ENCODE data around the gene ARID5A. TPM values are rescaled to one million over a fixed set of nuclear protein-coding genes. Genes with fewer than 3 reads are reported as not detected.

ARID5A gene
- total and polyA plus RNA-seq, 9 of the 15 experiments (the other 6 are each of a cell fraction or from before 2014, with no cell fraction given), result 0.14 to 12.5 (median 3.0) TPM

DNA sequence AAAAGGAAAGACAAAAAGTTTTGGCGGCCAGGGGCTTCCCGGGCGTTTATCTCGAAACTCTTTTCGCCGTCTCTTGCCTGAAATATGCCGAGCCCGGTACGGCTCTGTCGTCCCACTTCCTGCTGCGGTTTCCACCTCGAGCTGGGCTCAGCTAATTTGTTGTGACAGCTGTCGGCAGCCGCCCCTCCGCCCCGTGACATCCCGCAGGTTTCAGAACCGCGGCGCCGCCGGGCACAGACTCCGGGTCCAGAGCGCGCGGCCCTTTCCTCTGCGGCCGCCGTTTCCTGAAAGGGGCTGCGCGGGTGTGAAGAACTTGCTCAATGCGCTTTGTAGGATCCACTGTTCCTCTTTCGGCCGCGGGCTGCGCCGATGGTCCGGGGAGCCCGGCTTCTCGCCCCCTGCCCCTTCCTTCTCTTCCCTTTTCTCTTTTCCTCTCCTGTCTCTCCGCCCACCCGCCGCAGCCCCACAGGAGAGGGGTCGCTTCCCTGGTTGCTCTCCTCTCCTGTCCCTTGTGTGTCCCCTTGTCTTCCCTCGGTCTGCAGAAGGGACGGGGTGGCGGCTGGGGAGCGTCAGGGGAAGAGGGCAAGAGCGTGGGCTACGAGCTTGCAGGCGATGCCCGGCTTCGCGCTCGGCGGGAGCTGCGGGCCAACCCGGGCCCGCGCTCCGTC, 648 bp downstream of the ARID5A start (continued):
- TF ChIP-seq, protein P1, sequence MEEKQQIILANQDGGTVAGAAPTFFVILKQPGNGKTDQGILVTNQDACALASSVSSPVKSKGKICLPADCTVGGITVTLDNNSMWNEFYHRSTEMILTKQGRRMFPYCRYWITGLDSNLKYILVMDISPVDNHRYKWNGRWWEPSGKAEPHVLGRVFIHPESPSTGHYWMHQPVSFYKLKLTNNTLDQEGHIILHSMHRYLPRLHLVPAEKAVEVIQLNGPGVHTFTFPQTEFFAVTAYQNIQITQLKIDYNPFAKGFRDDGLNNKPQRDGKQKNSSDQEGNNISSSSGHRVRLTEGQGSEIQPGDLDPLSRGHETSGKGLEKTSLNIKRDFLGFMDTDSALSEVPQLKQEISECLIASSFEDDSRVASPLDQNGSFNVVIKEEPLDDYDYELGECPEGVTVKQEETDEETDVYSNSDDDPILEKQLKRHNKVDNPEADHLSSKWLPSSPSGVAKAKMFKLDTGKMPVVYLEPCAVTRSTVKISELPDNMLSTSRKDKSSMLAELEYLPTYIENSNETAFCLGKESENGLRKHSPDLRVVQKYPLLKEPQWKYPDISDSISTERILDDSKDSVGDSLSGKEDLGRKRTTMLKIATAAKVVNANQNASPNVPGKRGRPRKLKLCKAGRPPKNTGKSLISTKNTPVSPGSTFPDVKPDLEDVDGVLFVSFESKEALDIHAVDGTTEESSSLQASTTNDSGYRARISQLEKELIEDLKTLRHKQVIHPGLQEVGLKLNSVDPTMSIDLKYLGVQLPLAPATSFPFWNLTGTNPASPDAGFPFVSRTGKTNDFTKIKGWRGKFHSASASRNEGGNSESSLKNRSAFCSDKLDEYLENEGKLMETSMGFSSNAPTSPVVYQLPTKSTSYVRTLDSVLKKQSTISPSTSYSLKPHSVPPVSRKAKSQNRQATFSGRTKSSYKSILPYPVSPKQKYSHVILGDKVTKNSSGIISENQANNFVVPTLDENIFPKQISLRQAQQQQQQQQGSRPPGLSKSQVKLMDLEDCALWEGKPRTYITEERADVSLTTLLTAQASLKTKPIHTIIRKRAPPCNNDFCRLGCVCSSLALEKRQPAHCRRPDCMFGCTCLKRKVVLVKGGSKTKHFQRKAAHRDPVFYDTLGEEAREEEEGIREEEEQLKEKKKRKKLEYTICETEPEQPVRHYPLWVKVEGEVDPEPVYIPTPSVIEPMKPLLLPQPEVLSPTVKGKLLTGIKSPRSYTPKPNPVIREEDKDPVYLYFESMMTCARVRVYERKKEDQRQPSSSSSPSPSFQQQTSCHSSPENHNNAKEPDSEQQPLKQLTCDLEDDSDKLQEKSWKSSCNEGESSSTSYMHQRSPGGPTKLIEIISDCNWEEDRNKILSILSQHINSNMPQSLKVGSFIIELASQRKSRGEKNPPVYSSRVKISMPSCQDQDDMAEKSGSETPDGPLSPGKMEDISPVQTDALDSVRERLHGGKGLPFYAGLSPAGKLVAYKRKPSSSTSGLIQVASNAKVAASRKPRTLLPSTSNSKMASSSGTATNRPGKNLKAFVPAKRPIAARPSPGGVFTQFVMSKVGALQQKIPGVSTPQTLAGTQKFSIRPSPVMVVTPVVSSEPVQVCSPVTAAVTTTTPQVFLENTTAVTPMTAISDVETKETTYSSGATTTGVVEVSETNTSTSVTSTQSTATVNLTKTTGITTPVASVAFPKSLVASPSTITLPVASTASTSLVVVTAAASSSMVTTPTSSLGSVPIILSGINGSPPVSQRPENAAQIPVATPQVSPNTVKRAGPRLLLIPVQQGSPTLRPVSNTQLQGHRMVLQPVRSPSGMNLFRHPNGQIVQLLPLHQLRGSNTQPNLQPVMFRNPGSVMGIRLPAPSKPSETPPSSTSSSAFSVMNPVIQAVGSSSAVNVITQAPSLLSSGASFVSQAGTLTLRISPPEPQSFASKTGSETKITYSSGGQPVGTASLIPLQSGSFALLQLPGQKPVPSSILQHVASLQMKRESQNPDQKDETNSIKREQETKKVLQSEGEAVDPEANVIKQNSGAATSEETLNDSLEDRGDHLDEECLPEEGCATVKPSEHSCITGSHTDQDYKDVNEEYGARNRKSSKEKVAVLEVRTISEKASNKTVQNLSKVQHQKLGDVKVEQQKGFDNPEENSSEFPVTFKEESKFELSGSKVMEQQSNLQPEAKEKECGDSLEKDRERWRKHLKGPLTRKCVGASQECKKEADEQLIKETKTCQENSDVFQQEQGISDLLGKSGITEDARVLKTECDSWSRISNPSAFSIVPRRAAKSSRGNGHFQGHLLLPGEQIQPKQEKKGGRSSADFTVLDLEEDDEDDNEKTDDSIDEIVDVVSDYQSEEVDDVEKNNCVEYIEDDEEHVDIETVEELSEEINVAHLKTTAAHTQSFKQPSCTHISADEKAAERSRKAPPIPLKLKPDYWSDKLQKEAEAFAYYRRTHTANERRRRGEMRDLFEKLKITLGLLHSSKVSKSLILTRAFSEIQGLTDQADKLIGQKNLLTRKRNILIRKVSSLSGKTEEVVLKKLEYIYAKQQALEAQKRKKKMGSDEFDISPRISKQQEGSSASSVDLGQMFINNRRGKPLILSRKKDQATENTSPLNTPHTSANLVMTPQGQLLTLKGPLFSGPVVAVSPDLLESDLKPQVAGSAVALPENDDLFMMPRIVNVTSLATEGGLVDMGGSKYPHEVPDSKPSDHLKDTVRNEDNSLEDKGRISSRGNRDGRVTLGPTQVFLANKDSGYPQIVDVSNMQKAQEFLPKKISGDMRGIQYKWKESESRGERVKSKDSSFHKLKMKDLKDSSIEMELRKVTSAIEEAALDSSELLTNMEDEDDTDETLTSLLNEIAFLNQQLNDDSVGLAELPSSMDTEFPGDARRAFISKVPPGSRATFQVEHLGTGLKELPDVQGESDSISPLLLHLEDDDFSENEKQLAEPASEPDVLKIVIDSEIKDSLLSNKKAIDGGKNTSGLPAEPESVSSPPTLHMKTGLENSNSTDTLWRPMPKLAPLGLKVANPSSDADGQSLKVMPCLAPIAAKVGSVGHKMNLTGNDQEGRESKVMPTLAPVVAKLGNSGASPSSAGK (IDR thresholded peaks at IDR 0.05), result peak; percentile 61
- TF ChIP-seq HDGF (IDR thresholded peaks at IDR 0.05) (no peak), HNRNPLL (IDR thresholded peaks at IDR 0.05; ENCODE audit: low read depth, low read length, poor library complexity, severe bottlenecking) (no peak)
- TF ChIP-seq, protein P2, sequence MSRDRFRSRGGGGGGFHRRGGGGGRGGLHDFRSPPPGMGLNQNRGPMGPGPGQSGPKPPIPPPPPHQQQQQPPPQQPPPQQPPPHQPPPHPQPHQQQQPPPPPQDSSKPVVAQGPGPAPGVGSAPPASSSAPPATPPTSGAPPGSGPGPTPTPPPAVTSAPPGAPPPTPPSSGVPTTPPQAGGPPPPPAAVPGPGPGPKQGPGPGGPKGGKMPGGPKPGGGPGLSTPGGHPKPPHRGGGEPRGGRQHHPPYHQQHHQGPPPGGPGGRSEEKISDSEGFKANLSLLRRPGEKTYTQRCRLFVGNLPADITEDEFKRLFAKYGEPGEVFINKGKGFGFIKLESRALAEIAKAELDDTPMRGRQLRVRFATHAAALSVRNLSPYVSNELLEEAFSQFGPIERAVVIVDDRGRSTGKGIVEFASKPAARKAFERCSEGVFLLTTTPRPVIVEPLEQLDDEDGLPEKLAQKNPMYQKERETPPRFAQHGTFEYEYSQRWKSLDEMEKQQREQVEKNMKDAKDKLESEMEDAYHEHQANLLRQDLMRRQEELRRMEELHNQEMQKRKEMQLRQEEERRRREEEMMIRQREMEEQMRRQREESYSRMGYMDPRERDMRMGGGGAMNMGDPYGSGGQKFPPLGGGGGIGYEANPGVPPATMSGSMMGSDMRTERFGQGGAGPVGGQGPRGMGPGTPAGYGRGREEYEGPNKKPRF (IDR thresholded peaks at IDR 0.05; ENCODE audit: low read depth, low read length), result no peak
